Fibroblast of pulmonary artery (primary cell): ENCODE data around the gene LAMB4.

Experiments
- DNase-seq: peaks from one replicate; pipeline ENCODE4 v3.0.0-alpha.2; 2010; ENCODE audit warnings: low read depth
- H3K4me3 ChIP-seq: replicated peaks from 2 replicates; pipeline ENCODE4 v1.5.1; 2011; ENCODE audit warnings: low read depth, mild to moderate bottlenecking, control low read depth, low read length, moderate library complexity
- TF ChIP-seq, protein P1 (sequence below): IDR thresholded peaks from 2 replicates; pipeline ENCODE4 v1.5.1; 2011; ENCODE audit warnings: mild to moderate bottlenecking, control low read depth, low read length, inconsistent platforms; ENCODE audit errors: missing control alignments

LAMB4 gene

DNA sequence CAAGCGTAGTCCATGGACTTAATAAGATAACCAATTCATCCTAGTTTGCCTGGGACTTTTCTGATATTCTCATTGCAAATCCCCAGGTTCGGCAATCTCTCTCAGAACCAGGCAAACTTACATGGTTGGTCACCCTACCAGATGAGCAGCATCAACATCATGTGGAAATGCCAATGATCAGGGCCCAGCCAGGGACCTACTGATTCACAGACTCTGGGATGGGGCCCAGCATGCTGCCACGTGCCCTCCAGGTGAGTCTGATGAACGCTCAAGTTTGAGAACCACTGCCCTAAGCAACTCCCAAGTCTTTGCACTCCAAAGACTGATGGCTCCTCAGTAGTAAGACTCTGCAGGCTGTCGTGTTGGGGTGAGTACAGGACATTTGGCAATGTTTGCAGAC, 2.7 kb downstream of the LAMB4 start:
- DNase-seq, result no peak
- TF ChIP-seq, protein P1, sequence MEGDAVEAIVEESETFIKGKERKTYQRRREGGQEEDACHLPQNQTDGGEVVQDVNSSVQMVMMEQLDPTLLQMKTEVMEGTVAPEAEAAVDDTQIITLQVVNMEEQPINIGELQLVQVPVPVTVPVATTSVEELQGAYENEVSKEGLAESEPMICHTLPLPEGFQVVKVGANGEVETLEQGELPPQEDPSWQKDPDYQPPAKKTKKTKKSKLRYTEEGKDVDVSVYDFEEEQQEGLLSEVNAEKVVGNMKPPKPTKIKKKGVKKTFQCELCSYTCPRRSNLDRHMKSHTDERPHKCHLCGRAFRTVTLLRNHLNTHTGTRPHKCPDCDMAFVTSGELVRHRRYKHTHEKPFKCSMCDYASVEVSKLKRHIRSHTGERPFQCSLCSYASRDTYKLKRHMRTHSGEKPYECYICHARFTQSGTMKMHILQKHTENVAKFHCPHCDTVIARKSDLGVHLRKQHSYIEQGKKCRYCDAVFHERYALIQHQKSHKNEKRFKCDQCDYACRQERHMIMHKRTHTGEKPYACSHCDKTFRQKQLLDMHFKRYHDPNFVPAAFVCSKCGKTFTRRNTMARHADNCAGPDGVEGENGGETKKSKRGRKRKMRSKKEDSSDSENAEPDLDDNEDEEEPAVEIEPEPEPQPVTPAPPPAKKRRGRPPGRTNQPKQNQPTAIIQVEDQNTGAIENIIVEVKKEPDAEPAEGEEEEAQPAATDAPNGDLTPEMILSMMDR, result no peak
- H3K4me3 ChIP-seq, result no peak overlapping the region

DNA sequence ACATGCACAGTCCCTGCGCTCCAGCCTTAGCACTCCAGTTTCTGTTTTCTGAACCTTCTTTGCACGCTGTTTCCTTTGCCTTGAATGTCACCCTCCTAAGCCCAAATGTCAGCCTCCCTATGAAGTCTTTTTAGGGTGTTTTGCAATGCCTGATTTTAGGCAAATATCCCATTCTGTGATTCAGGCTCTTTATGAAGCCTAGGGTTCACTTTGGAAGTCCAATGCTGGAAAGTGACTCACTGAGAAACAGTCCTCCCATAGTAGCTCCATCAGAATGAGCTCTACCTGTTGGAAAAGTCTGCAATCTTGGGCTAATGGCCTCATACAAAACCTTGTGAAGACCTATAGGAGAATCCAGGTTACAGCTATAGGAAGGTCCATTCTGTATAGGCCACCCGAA, 5.3 kb downstream of the LAMB4 start:
- no peak overlapping the region for H3K4me3 ChIP-seq
- TF ChIP-seq, protein P1, result no peak
- DNase-seq, result peak; percentile 30

DNA sequence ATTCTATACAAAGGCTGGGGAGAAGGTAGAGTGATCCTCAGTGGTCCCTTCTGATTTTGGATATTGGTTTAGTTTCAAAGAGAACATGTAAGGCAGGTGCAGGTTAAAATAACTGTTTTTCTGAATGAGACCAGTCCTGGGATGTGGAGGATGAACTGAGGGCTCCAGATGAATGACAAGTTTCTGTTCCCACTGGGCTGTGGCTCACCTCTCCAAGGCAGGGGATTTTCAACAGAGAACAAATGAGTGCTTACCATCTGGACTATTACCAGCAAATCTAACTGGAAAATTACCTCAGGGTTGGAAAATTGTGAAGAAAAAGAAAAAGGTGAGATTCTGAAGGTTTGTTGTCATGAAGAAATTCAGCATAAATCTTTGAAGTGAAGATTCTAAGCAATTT, 8.0 kb downstream of the LAMB4 start:
- DNase-seq, result no peak
- H3K4me3 ChIP-seq, result no peak overlapping the region
- TF ChIP-seq, protein P1, result no peak

DNA sequence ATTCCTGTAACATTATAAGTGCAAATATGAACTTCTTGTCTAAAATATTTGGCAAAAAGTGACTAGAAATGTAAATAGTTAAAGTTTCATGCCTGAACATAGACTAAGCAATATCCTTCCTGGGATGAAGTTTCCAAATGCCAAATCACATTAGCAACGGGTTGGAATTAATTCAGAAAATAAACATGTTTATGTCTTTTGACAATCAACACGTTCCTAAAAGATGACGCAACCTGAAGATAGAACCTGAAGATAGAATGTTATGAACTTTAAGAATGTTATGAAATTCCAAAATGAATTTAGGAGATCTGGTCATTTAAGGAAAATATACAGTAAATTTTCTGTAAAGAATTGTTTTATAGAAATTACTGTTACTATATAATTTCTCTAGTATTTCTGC, 9.2 kb downstream of the LAMB4 start:
- TF ChIP-seq, protein P1, result no peak
- H3K4me3 ChIP-seq, result no peak overlapping the region
- no peak for DNase-seq

DNA sequence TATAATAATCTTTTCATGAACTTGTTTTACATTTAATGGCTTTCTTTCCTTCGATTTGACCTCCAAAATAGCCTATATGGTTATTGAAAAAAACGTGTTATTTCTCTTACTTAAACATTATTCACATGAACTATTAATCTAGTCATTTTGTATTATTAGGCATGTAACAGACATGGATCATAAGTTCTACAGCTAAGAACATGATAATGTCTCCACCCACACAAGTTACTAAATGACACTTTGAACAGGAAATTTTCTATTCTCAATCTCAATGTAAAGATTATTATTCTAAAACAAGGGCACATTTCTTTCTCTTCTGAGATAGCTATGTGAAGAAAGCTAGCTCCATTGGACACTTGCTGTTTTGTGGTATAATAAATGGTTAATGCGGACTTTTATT, 10.0 kb downstream of the LAMB4 start:
- no peak overlapping the region for H3K4me3 ChIP-seq
- TF ChIP-seq, protein P1, result no peak
- no peak for DNase-seq

DNA sequence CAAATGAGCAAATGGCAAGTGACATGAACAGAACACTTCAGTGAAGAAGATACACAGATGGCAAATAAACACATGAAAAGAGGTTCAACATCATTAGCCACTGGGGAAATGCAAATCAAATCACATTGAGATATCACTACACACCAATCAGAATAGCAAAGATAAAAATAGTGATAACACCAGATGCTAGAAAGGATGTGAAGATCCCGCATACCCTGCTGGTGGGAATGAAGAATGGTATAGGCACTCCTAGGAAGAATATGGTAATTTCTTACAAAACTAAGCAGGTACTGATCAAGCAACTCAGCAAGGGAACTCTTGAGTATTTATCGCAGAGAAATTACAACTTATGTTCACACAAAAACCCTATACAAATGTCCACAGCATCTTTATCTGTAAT, 11.2 kb downstream of the LAMB4 start:
- DNase-seq, result no peak
- TF ChIP-seq, protein P1, result no peak
- H3K4me3 ChIP-seq, result no peak overlapping the region

DNA sequence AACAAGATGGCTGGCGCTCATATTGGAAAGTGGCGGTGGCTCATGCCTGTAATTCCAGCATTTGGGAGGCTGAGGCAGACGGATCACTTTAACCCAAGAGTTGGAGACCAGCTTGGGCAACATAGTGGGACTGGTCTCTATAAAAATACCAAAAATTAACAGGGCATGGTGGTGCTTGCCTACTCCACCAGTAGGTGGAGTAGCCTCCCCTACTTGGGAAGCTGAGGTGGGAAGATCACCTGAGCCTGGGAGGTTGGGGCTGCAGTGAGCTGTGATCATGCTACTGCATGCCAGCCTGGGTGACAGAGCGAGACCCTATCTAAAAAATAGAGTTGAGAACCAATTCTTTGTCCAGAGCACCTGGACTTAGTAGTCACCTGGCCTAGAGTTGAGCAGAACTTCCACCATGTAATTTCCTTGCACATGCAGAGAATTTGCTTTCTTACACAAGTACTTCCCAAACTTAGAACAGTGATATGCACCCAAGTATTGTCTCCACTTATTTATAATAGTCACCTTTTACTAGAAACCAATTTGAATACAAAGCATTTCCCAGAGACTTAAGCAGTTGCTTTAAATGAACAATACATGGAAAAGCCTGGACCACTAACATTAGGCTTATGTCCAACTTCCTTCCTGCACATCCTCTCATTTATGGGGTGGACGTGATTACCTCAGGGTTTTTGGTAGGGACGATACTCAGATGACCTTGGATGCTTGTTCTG, 15.9 kb downstream of the LAMB4 start:
- DNase-seq, result peak; percentile 15
- TF ChIP-seq, protein P1, result peak; percentile 53
- no peak overlapping the region for H3K4me3 ChIP-seq
